HG02981 (cell line): Measurements from ENCODE around the gene OR10P1.
A peak's percentile ranks its signal among the peaks of the same experiment; 100 is the strongest.
"Not testable (repeated sequence)": the region's sequence is repeated elsewhere in the genome, so short reads cannot be mapped to it uniquely, and the experiment has no call there.

Source experiments
- ATAC-seq: cut with Tn5 transposase; IDR thresholded peaks from one replicate; pipeline ENCODE4 v1.9.1; 2021; ENCODE audit warnings: mild to moderate bottlenecking, moderate library complexity; ENCODE audit not compliant: unreplicated experiment

The OR10P1 gene, protein sequence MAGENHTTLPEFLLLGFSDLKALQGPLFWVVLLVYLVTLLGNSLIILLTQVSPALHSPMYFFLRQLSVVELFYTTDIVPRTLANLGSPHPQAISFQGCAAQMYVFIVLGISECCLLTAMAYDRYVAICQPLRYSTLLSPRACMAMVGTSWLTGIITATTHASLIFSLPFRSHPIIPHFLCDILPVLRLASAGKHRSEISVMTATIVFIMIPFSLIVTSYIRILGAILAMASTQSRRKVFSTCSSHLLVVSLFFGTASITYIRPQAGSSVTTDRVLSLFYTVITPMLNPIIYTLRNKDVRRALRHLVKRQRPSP

DNA sequence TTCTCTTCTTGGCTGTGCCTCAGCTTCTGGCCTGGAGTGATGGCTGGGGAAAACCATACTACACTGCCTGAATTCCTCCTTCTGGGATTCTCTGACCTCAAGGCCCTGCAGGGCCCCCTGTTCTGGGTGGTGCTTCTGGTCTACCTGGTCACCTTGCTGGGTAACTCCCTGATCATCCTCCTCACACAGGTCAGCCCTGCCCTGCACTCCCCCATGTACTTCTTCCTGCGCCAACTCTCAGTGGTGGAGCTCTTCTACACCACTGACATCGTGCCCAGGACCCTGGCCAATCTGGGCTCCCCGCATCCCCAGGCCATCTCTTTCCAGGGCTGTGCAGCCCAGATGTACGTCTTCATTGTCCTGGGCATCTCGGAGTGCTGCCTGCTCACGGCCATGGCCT lies at the start of gene OR10P1:
TSS of gene OR10P1 (plus strand) at position 40 of the 400 bp plus-strand sequence. CDS start at position 40, 0 bp downstream.
- no peak for ATAC-seq

DNA sequence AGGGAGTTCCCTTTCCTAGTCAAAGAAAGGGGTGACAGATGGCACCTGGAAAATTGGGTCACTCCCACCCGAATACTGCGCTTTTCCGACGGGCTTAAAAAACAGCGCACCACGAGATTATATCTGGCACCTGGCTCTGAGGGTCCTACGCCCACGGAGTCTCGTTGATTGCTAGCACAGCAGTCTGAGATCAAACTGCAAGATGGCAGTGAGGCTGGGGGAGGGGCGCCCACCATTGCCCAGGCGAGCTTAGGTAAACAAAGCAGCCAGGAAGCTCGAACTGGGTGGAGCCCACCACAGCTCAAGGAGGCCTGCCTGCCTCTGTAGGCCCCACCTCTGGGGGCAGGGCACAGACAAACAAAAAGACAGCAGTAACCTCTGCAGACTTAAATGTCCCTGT lies 46.5 kb upstream of the OR10P1 start:
- ATAC-seq, result not testable (repeated sequence)

DNA sequence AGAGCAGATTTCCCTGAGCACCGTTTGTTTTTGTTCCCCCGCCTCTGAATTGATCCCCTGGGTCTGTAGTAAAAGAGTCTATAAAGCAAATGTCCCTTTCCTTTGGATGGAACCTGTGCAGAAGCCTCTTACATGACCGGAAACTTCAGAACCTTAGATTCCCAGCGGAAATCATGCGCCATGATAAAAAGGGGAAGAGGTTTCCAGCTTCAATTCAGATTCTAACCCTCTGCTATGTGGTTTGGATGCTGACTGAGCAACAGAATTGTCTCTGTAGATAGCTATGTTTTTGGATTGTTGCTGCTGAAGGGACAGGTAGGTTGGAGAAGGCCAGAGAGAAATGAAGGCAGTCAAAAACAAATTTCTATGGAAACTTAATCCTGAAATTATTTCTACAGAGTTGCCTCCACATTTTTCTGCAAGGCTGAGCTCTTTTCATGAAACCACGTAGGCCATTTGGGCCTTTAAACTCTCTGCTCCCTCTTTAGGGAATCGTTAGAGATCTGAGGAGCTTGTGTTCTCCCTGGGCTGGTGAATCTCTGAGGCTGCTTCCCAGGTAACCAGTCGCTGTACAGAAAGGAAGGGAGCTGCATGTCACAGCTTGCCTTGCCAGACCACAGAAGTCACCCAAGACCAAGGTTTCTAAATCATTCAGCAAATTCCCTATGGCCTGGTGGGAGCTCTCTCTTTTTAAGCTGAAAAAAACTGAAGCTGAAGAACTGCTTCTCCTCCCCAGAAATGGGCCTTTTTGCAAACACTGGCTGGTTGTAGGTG lies 28.7 kb upstream of the OR10P1 start:
- ATAC-seq, result no peak

DNA sequence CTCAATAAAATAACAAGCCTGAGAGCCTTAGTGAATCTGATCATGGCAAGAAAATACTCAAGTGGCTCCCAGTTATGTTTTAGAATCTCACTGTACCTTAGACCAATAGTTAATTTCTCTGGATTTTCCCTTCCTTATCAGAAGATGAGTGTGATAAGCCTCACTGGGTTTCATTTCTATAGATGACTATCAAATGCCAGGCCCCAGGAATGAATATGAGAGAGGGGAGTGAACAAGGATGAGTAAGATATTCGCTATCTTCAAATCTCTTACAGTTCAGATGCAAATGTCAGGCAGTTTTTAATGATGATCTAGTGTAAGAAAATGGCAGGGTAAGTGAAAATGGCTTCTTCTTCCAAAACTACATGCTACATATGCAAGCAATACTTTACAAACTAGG lies 26.1 kb upstream of the OR10P1 start:
- ATAC-seq, result no peak

DNA sequence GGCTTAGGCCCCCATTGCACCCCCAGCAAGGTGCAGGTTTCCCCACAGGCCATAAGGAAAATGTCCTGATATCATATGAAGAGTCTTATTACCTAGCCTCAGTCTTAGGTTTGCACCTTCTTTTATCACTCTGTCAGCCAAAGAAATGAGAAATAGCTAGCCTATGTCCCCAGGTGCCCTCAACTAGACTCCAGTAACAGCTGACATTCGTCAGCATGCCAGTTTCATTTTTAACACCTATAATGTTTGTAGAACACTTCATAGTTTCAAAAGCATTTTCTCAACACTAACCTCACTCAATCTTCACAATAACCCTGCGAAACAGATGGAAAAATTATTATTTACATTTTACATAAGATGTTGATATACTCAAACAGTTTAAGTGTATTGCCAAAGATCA lies 24.0 kb upstream of the OR10P1 start:
- ATAC-seq, result no peak

DNA sequence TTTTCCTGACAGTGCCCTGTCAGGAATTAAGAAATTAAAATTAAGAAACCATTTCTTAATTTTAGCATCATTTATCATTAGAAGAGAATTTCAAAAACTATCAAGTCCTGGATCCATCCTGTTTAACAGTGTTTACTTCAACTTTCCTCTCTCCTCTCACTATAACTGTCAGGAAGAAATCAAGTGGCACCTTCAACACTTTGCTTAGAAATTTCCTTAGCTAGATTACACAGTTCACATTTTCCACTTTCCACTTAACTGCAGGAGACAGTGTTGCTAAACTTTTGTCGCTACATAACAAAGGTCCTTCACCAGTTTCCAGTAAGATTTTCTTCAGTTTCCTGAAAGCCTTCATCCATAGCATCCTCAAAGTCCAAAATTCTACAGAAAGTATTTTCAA lies 21.9 kb upstream of the OR10P1 start:
- ATAC-seq, result no peak

GRCh38 chr12:55619354-55620138 lies 17.1 kb upstream of the OR10P1 start:
- peak; percentile 79 for ATAC-seq

- ATAC-seq, result peak; percentile 58
These were observed 12.6 kb upstream of the OR10P1 start for GRCh38 chr12:55624056-55624455.

DNA sequence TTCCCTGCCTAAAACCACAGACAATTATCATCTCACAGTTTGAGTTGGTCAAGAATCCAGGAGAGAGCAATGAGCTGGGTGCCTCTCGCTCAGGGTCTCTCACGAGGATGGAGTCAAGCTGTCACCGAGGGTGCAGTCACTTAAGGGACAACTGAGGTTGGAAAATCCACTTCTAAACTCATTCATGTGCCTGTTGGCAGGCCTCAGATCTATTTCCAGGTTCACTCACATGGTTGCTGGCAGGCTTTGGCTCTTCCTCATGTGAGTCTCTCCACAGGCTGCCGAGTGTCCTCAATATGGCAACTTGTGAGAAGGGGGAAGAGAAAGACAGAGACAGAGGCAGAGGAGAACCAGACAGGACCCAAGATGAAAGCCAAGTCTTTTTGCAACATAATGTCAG lies 10.5 kb upstream of the OR10P1 start:
- ATAC-seq, result no peak

GRCh38 chr12:55629058-55629841 lies 7.4 kb upstream of the OR10P1 start:
- ATAC-seq, result no peak

- no peak for ATAC-seq
These were observed 5.6 kb upstream of the OR10P1 start for GRCh38 chr12:55631056-55631455.

DNA sequence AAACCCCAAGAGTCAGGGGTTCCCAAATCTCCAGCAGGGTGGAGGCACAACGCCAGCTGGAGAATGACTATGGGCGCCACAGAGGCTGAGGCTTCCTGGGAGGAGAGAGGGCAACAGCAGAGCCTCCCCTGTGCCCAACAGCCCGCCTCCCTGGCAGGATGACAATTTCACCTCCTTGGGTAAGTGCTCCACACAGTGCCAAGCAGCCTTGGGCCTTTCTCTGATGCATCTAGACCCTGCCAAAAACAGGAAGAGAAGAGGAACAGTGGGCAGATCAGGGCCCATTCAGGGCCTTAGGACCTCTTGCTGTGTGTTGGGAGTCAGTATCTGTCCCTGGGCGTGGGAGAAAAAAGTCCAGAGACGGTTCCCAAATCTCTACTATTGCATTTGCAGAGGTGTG lies 5.0 kb upstream of the OR10P1 start:
- ATAC-seq, result no peak

DNA sequence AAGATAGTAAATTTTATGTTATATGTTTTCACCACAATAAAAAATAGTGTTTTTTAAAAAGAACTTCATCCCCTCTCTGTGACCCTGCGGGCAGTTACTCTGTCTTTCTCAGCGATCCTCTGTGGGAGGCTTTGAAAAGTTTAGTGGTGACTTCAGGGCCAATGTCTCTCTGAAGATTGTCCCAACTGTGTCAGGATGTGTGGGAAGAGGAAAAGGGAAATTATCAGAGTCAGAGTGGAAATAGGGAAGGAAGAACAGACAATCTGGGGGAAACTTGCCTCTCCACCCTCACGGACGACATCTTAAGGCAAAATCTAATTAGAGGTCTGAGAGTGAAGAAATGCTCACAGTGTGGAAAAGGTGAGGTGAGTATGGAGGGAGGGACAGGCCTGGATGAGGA lies 3.5 kb upstream of the OR10P1 start:
- ATAC-seq, result no peak

DNA sequence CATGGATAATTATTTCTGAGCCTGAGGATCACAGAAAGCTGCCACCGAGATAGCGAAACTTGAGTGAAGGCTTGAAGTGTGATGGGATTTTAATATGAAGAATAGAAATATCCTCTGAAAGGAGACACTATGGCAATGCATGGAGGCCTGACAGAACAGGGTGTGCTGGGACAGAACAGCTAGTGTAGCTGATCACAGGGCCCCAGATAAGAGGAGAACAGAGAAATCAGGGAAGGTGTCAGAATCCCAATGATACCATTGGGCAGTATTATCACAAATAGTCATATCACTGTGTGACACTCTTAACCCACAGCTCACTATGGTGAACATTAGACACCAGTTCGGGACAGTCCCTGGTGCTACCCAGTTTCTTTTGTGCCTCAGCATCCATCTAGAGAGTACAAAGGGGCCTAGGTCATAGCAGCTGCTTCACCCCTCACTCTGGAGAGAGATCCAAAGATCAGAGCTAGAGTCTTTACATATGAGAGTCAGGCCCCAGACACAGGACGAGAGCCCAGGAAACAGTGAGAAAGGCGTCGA lies 506 bp upstream of the OR10P1 start:
- no peak for ATAC-seq

DNA sequence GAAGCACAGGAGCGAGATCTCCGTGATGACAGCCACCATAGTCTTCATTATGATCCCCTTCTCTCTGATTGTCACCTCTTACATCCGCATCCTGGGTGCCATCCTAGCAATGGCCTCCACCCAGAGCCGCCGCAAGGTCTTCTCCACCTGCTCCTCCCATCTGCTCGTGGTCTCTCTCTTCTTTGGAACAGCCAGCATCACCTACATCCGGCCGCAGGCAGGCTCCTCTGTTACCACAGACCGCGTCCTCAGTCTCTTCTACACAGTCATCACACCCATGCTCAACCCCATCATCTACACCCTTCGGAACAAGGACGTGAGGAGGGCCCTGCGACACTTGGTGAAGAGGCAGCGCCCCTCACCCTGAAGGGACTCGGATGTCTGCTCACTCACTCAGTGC lies 775 bp downstream of the OR10P1 start:
- no peak for ATAC-seq

DNA sequence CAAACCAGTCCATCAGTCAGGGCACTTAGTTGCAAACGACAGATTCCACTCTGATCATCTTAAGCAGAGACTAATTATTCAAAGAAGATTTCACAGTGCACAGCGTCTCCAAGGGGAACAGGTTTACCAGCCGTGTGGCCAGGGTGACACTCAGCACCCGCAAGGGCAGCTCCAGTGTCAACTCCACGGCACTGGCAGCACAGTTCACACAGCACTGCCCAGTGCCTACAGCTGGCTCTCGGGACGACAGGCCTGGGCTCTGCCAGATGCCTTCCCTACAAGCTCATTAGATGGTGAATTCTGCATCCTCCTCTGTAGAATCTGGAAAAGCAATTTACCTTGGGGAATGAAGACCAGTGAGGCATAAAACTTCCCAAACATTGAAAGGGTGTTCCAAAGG lies 4.9 kb downstream of the OR10P1 start:
- ATAC-seq, result no peak

DNA sequence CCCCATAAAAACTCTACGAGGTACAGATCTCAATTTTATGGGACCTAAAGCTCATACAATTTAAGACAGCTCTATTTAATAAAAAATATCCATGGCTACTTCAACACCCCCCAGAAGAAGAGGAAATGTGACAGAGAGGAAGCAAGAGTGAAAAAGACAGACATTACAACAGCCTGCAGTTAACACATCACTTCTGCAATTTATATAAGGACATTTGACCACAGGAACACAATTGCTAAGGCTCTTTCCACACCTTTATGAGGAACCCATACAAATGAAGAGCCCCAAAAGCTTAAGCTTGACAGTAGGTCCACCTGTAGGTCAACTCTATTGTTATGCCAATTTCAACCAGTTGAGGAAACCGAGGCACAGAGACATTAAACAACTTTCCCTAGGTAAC lies 5.6 kb downstream of the OR10P1 start:
- no peak for ATAC-seq

DNA sequence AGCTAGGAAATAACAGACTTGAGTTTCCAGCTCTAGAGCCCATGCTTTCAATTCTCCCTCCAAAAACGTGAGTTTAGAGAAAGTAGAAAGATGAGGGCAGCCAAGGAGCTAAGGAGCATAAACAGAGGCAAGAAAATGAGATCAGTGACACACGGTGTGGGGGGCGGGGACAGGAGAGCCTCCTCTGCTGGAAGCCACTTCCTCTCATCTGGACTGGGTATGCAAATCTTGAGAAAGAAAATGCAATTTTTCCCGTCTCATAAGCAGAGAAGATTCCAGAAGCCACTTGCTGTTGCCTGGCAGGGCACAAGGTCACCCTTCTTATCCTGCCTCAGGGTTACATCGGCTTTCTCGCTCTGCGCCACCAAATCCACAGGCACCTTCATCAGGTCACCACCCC lies 6.0 kb downstream of the OR10P1 start:
- ATAC-seq, result peak; percentile 35

GRCh38 chr12:55644591-55644990 lies 7.9 kb downstream of the OR10P1 start:
- no peak for ATAC-seq

GRCh38 chr12:55647027-55647426 lies 10.3 kb downstream of the OR10P1 start:
- ATAC-seq, result no peak
